K562 (cell line): ENCODE results near the gene MCL1. TPM values are rescaled to one million over a fixed set of nuclear protein-coding genes. Genes with fewer than 3 reads are reported as not detected.
A peak's percentile ranks its signal among the peaks of the same experiment; 100 is the strongest.

Experiments
- ATF6 ChIP-seq: sonication (generic); formaldehyde crosslinking; IDR thresholded peaks from 2 replicates; pipeline ENCODE4 v1.4.0; 2020; ENCODE audit warnings: mild to moderate bottlenecking, missing genetic modification reagents
- CBFA2T3 ChIP-seq: fragments of 450-650 bp; IDR thresholded peaks from 2 replicates; pipeline ENCODE4 v1.6.1; 2017
- CBX1 ChIP-seq: sonication (generic); IDR thresholded peaks from 2 replicates; pipeline ENCODE4 v1.6.1; 2016; ENCODE audit warnings: antibody characterized with exemption, low read depth, mild to moderate bottlenecking
- CSDE1 ChIP-seq, 2 experiments: fragments of 450-650 bp; IDR thresholded peaks; 2 replicates each; pipeline ENCODE4 v1.6.1; 2016; ENCODE audit warnings: mild to moderate bottlenecking in 1 of 2
- DACH1 ChIP-seq: fragments of 450-650 bp; IDR thresholded peaks from 2 replicates; pipeline ENCODE4 v1.6.1; 2018; ENCODE audit not compliant: partially characterized antibody
- E2F5 ChIP-seq: sonication (generic); formaldehyde crosslinking; IDR thresholded peaks from 2 replicates; pipeline ENCODE4 v1.8.0; 2022; ENCODE audit warnings: mild to moderate bottlenecking, missing genetic modification reagents
- EGR1 ChIP-seq: fragments of 450-650 bp; conservative IDR thresholded peaks from 2 replicates; pipeline ENCODE4 v1.6.1; 2017; ENCODE audit warnings: mild to moderate bottlenecking
- ETV1 ChIP-seq: fragments of 450-650 bp; conservative IDR thresholded peaks from 2 replicates; pipeline ENCODE4 v1.6.1; 2016; ENCODE audit warnings: missing genetic modification characterization, control low read depth, low read depth, missing compliant biosample characterization
- EWSR1 ChIP-seq: fragments of 450-650 bp; IDR thresholded peaks from 2 replicates; pipeline ENCODE4 v1.6.1; 2018; ENCODE audit warnings: borderline replicate concordance, mild to moderate bottlenecking, low read depth, moderate library complexity; ENCODE audit not compliant: partially characterized antibody
- GATAD2A ChIP-seq: fragments of 450-650 bp; IDR thresholded peaks from 2 replicates; pipeline ENCODE4 v1.6.1; 2017
- L3MBTL2 ChIP-seq: fragments of 450-650 bp; IDR thresholded peaks from 2 replicates; pipeline ENCODE4 v1.6.1; 2016; ENCODE audit warnings: mild to moderate bottlenecking, moderate library complexity
- LEF1 ChIP-seq: fragments of 450-650 bp; IDR thresholded peaks from 2 replicates; pipeline ENCODE4 v1.6.1; 2016; ENCODE audit warnings: mild to moderate bottlenecking
- MCM2 ChIP-seq: fragments of 450-650 bp; IDR thresholded peaks from 2 replicates; pipeline ENCODE4 v1.6.1; 2017; ENCODE audit warnings: low read depth, mild to moderate bottlenecking
- MXD1 ChIP-seq: fragments of 250-450 bp; sonication (Bioruptor Pico); IDR thresholded peaks from 2 replicates; pipeline ENCODE4 v1.8.0; 2021; ENCODE audit warnings: borderline replicate concordance, mild to moderate bottlenecking, moderate library complexity; ENCODE audit not compliant: poor library complexity, severe bottlenecking
- NCOA1 ChIP-seq: fragments of 450-650 bp; IDR thresholded peaks from 2 replicates; pipeline ENCODE4 v1.6.1; 2016; ENCODE audit warnings: low read depth
- PCBP1 ChIP-seq: fragments of 200-400 bp; formaldehyde crosslinking; IDR thresholded peaks from 2 replicates; pipeline ENCODE4 v1.6.1; 2018; ENCODE audit warnings: mild to moderate bottlenecking, low read depth, low read length; ENCODE audit not compliant: poor library complexity, severe bottlenecking
- POLR2G ChIP-seq: fragments of 200-400 bp; formaldehyde crosslinking; IDR thresholded peaks from 2 replicates; pipeline ENCODE4 v1.6.1; 2017; ENCODE audit warnings: low read depth, mild to moderate bottlenecking, antibody characterized with exemption, low read length, moderate library complexity
- RAD21 ChIP-seq, 2 experiments: fragments of 250-450 bp in 1 of 2; fragments of 450-650 bp in 1 of 2; sonication (Bioruptor Pico) in 1 of 2; formaldehyde crosslinking in 1 of 2; IDR thresholded peaks in 1 of 2; conservative IDR thresholded peaks in 1 of 2; 2 replicates each; pipeline versions ENCODE4 v1.4.0 to v1.8.0; 2020 to 2022; ENCODE audit warnings: mild to moderate bottlenecking in 2 of 2, moderate library complexity in 1 of 2
- SIRT6 ChIP-seq: IDR thresholded peaks from one replicate; pipeline ENCODE4 v1.6.1; 2012; ENCODE audit warnings: low read depth, mild to moderate bottlenecking, control low read depth, inconsistent platforms, low read length, moderate library complexity
- ZNF311 ChIP-seq: fragments of 250-450 bp; sonication (Bioruptor Pico); IDR thresholded peaks from 2 replicates; pipeline ENCODE4 v1.4.0; 2020; ENCODE audit warnings: mild to moderate bottlenecking, moderate library complexity
- ZNF395 ChIP-seq: fragments of 200-800 bp; sonication (Bioruptor generic); IDR thresholded peaks from 2 replicates; pipeline ENCODE4 v1.6.1; 2017; ENCODE audit warnings: missing genetic modification characterization, missing compliant biosample characterization
- ZNF408 ChIP-seq: fragments of 250-450 bp; sonication (Bioruptor Pico); IDR thresholded peaks from 2 replicates; pipeline ENCODE4 v1.4.0; 2020; ENCODE audit warnings: low read depth, mild to moderate bottlenecking, moderate library complexity
- polyA plus RNA-seq, 8 experiments: library from polyadenylated mRNA; depleted of rRNA in 4 of 8; stranded (reverse) in 5 of 8; unstranded in 3 of 8; fragments of >200 nt; fragmentation: Nextera tagmentation in 2 of 8; fragmentation: Illumina TruSeq in 1 of 8; extraction: Ambion mirVana in 2 of 8; extraction: Trizol in 1 of 8; gene quantifications; 2 replicates each; pipeline versions ENCODE4 v1.2.1 to v1.2.3, GENCODE V29; 2011 to 2014; ENCODE audit warnings: inconsistent platforms in 1 of 8, missing spikeins in 1 of 8
- total RNA-seq, 7 experiments: library from RNA; depleted of rRNA in 6 of 7; stranded (reverse); fragments of >200 nt in 6 of 7; fragmentation: Illumina TruSeq in 2 of 7; extraction: Trizol in 2 of 7; gene quantifications; 2 replicates each; pipeline versions ENCODE4 v1.2.1 to v1.2.3, GENCODE V29; 2011 to 2021; ENCODE audit warnings: low replicate concordance in 1 of 7

MCL1 gene
- total and polyA plus RNA-seq, 9 of the 15 experiments (the other 6 are each of a cell fraction or from before 2014, with no cell fraction given) = 27.1 to 224 (median 138) TPM

- TF ChIP-seq ATF6 (CRISPR knock-in tag) (no peak), E2F5 (CRISPR knock-in tag) (0 out of 2 replicates have a peak, but pooled peaks have one; percentile 32), ZNF395 (CRISPR knock-in tag) (peak; percentile 15; the same call in 1 of the 2 replicates), ZNF311 (CRISPR knock-in tag) (no peak), EWSR1 (no peak), SIRT6 (no peak), ETV1 (tag) (peak; percentile 3; the same call in 1 of the 2 replicates), EGR1 (no peak), MXD1 (CRISPR knock-in tag) (no peak), CBFA2T3 (no peak), MCM2 (no peak), NCOA1 (0 out of 2 replicates have a peak, but pooled peaks have one; percentile 15), L3MBTL2 (peak; percentile 61), CBX1 (no peak), POLR2G (no peak), RAD21 (CRISPR knock-in tag; conservative IDR thresholded peaks at IDR 0.05 in 1 of 2, IDR thresholded peaks at IDR 0.05 in 1 of 2) (peak in 1 of 2 experiments; percentile 1; a peak in 1 of 4 replicates), GATAD2A (no peak), CSDE1 (IDR thresholded peaks at IDR 0.05) (peak in 1 of 2 experiments; percentile 24; a peak in 1 of 4 replicates), LEF1 (no peak), PCBP1 (no peak), DACH1 (peak; percentile 43), ZNF408 (CRISPR knock-in tag) (no peak)
These were observed 684 bp upstream of the MCL1 start (continued) for GRCh38 chr1:150579945-150580642.
